SK-N-SH (cell line): ENCODE measurements around the gene PROM1. TPM values are rescaled to one million over a fixed set of nuclear protein-coding genes. Genes with fewer than 3 reads are reported as not detected.

ENCODE experiments used
- CTCF ChIA-PET: fragments of 300-600, 350-600 bp; formaldehyde crosslinking; extraction: SDS; loops from one replicate; lab custom pipeline; 2021; lab: Yijun Ruan, JAX
- POLR2A ChIA-PET: fragments of 350-600 bp; sonication (Branson Sonifier 250); formaldehyde crosslinking; extraction: SDS; loops from one replicate; lab custom pipeline; 2020; ENCODE audit warnings: antibody characterized with exemption, inconsistent platforms; lab: Yijun Ruan, JAX
- DNase-seq: peaks from one replicate; pipeline ENCODE4 v3.0.0; 2012
- H2AFZ ChIP-seq: fragments of 200-600 bp; sonication (generic); 2 replicates; pipeline ENCODE4 v1.8.1; 2016; ENCODE audit warnings: antibody characterized with exemption, mild to moderate bottlenecking, low read depth
- H3F3A ChIP-seq: fragments of 200-600 bp; sonication (generic); replicated peaks from 2 replicates; pipeline ENCODE3; 2016; ENCODE audit warnings: antibody characterized with exemption, mild to moderate bottlenecking; ENCODE audit not compliant: insufficient read depth
- H3K27ac ChIP-seq, 2 experiments: fragments of 200-500 bp in 1 of 2; fragments of 200-600 bp in 1 of 2; sonication (Bioruptor generic) in 1 of 2; sonication (generic), shearing (Covaris generic) in 1 of 2; 2 replicates each; pipeline versions ENCODE4 v1.5.1 to v1.6.1; 2014 to 2016; ENCODE audit warnings: low read depth in 2 of 2, inconsistent platforms in 1 of 2, low read length in 1 of 2, mild to moderate bottlenecking in 1 of 2, mixed read lengths in 1 of 2
- H3K27me3 ChIP-seq: fragments of 200-600 bp; sonication (generic), shearing (Covaris generic); 2 replicates; pipeline ENCODE4 v1.6.1; 2016; ENCODE audit warnings: mixed run types; ENCODE audit not compliant: insufficient read depth
- H3K36me3 ChIP-seq, 2 experiments: fragments of 200-500 bp in 1 of 2; fragments of 200-600 bp in 1 of 2; sonication (Bioruptor generic) in 1 of 2; sonication (generic) in 1 of 2; replicated peaks in 1 of 2; 2 replicates each; pipeline versions ENCODE3 to v1.5.1; 2014 to 2016; ENCODE audit warnings: low read length in 1 of 2, mild to moderate bottlenecking in 1 of 2; ENCODE audit not compliant: insufficient read depth in 2 of 2, control insufficient read depth in 1 of 2
- H3K4me1 ChIP-seq, 2 experiments: fragments of 200-500 bp in 1 of 2; fragments of 200-600 bp in 1 of 2; sonication (Bioruptor generic) in 1 of 2; sonication (generic), shearing (Covaris generic) in 1 of 2; 2 replicates each; pipeline versions ENCODE4 v1.5.1 to v1.6.1; 2014 to 2016; ENCODE audit warnings: low read depth in 1 of 2, low read length in 1 of 2, mixed run types in 1 of 2; ENCODE audit not compliant: insufficient read depth in 2 of 2, control insufficient read depth in 1 of 2
- H3K4me2 ChIP-seq: fragments of 200-600 bp; sonication (generic), shearing (Covaris generic); 2 replicates; pipeline ENCODE4 v1.6.1; 2017; ENCODE audit warnings: mixed run types
- H3K4me3 ChIP-seq, 2 experiments: fragments of 200-500 bp in 1 of 2; fragments of 200-600 bp in 1 of 2; sonication (Bioruptor generic) in 1 of 2; sonication (generic), shearing (Covaris generic) in 1 of 2; 2 replicates each; pipeline versions ENCODE4 v1.5.1 to v1.8.1; 2014 to 2016; ENCODE audit warnings: low read depth in 2 of 2, inconsistent platforms in 1 of 2, low read length in 1 of 2, mild to moderate bottlenecking in 1 of 2, mixed read lengths in 1 of 2, moderate library complexity in 1 of 2
- H3K79me2 ChIP-seq: fragments of 200-600 bp; sonication (generic); 2 replicates; pipeline ENCODE4 v1.8.1; 2017; ENCODE audit warnings: mild to moderate bottlenecking; ENCODE audit not compliant: insufficient read depth
- H3K9ac ChIP-seq: fragments of 200-600 bp; sonication (generic); 2 replicates; pipeline ENCODE4 v1.6.1; 2017; ENCODE audit warnings: mixed run types
- H3K9me2 ChIP-seq: fragments of 200-600 bp; sonication (generic); 2 replicates; pipeline ENCODE4 v1.6.1; 2017; ENCODE audit warnings: mixed run types
- H3K9me3 ChIP-seq: fragments of 200-600 bp; sonication (generic); 2 replicates; pipeline ENCODE4 v1.6.1; 2017; ENCODE audit warnings: mixed run types, mild to moderate bottlenecking, moderate library complexity
- H4K20me1 ChIP-seq: fragments of 200-600 bp; sonication (generic); 2 replicates; pipeline ENCODE4 v1.6.1; 2017; ENCODE audit warnings: mild to moderate bottlenecking, mixed run types; ENCODE audit not compliant: insufficient read depth
- CHD2 ChIP-seq: fragments of 150-350 bp; IDR thresholded peaks from 2 replicates; pipeline ENCODE4 v1.6.1; 2018; ENCODE audit warnings: low read length; ENCODE audit not compliant: partially characterized antibody
- FOXM1 ChIP-seq: IDR thresholded peaks from 2 replicates; pipeline ENCODE4 v1.4.0; 2012; ENCODE audit warnings: low read depth, mild to moderate bottlenecking
- GATA2 ChIP-seq: sonication (generic); formaldehyde crosslinking; IDR thresholded peaks from 2 replicates; pipeline ENCODE4 v1.5.0; 2020; ENCODE audit warnings: mild to moderate bottlenecking, missing genetic modification reagents
- REST ChIP-seq: IDR thresholded peaks from 2 replicates; pipeline ENCODE4 v1.6.1; 2012; ENCODE audit warnings: mild to moderate bottlenecking, low read depth, low read length, moderate library complexity
- SIN3A ChIP-seq: IDR thresholded peaks from 2 replicates; pipeline ENCODE4 v1.6.1; 2012; ENCODE audit warnings: low read depth, mild to moderate bottlenecking, low read length, moderate library complexity, borderline replicate concordance
- ZBTB33 ChIP-seq: IDR thresholded peaks from 2 replicates; pipeline ENCODE4 v1.4.0; 2012; ENCODE audit warnings: low read depth, borderline replicate concordance
- WGBS: methylation state at CpG from one replicate; pipeline ENCODE4 v1.1.6; 2017; ENCODE audit warnings: low lambda C conversion rate; 5-methylcytosine and 5-hydroxymethylcytosine counted together
- polyA plus RNA-seq, 3 experiments: library from polyadenylated mRNA; depleted of rRNA; stranded (reverse); fragments of >200 nt; gene quantifications; 2 replicates each; pipeline ENCODE4 v1.2.3, GENCODE V29; 2012
- TF ChIP-seq, protein P1 (sequence below): IDR thresholded peaks from 2 replicates; pipeline ENCODE4 v1.4.0; 2012; ENCODE audit warnings: low read depth

Gene PROM1
- polyA plus RNA-seq, 1 of the 3 experiments (the other 2 are of a cell fraction), result not detected

- H3F3A ChIP-seq, result no peaks in the 10 kb centered on the region
- ChIA-PET CTCF (interaction anchor here (1.4 to 2.1 kb wide), 3 partner anchors 48 to 188 kb away, joined by 3 to 5 read pairs (median 4); partner anchors contain the start of gene FGFBP2), POLR2A (no interaction called here)
- TF ChIP-seq FOXM1 (no peak), ZBTB33 (no peak), CHD2 (no peak), GATA2 (no peak)
- TF ChIP-seq, protein P1, sequence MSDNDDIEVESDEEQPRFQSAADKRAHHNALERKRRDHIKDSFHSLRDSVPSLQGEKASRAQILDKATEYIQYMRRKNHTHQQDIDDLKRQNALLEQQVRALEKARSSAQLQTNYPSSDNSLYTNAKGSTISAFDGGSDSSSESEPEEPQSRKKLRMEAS, result no peak
- H4K20me1 ChIP-seq, result no peaks in the 10 kb centered on the region
- no peak overlapping the region for H2AFZ ChIP-seq
- H3K4me2 ChIP-seq, result no peak overlapping the region
- DNase-seq, result no peak
- H3K79me2 ChIP-seq, result no peaks in the 10 kb centered on the region
- 59% methylated on average over 6 of the region's 6 CpGs for WGBS
- H3K4me3 ChIP-seq, result no peak overlapping the region
- peaks cover 0 to 15% of the 10 kb centered on the region in 2 experiments; a peak in 2 of 4 replicates for H3K4me1 ChIP-seq
- H3K9me3 ChIP-seq, result no peaks in the 10 kb centered on the region
- no peak overlapping the region for H3K27ac ChIP-seq
- no peaks in the 10 kb centered on the region for H3K36me3 ChIP-seq
- no peaks in the 10 kb centered on the region; the same call in 1 of the 2 replicates for H3K27me3 ChIP-seq
- H3K9me2 ChIP-seq, result no peaks in the 10 kb centered on the region
- no peak overlapping the region for H3K9ac ChIP-seq
These were observed 72.7 kb downstream of the PROM1 start for GRCh38 chr4:16011173-16011572.

- H3K4me3 ChIP-seq, result no peak overlapping the region
- no peaks in the 10 kb centered on the region for H3K36me3 ChIP-seq
- POLR2A ChIA-PET, result no interaction called here
- no peaks in the 10 kb centered on the region for H3K9me3 ChIP-seq
- H3K79me2 ChIP-seq, result no peaks in the 10 kb centered on the region
- peaks cover 0 to 15% of the 10 kb centered on the region in 2 experiments; a peak in 2 of 4 replicates for H3K4me1 ChIP-seq
- H2AFZ ChIP-seq, result no peak overlapping the region
- no peak for DNase-seq
- no peaks in the 10 kb centered on the region for H4K20me1 ChIP-seq
- no peak overlapping the region for H3K4me2 ChIP-seq
- H3K27ac ChIP-seq, result no peak overlapping the region
- CTCF ChIA-PET, result interaction anchor here (1.2 to 2.1 kb wide), 4 partner anchors 17 to 256 kb away, joined by 3 to 8 read pairs (median 6); no protein-coding TSS in a partner anchor
- H3F3A ChIP-seq, result no peaks in the 10 kb centered on the region
- no peaks in the 10 kb centered on the region for H3K9me2 ChIP-seq
- WGBS, result 72% methylated on average over 4 of the region's 4 CpGs
- no peaks in the 10 kb centered on the region; the same call in 1 of the 2 replicates for H3K27me3 ChIP-seq
- H3K9ac ChIP-seq, result no peak overlapping the region
- no peak for TF ChIP-seq REST
- TF ChIP-seq SIN3A, result no peak
These were observed 74.7 kb downstream of the PROM1 start for GRCh38 chr4:16009153-16009552.
